MV-4-11 (cell line): Measurements from ENCODE around the gene HLA-DOA.

ENCODE experiments used
- DNase-seq: peaks from one replicate; lab custom pipeline; 2025; lab: John Stamatoyannopoulos, UW

HLA-DOA gene

DNA sequence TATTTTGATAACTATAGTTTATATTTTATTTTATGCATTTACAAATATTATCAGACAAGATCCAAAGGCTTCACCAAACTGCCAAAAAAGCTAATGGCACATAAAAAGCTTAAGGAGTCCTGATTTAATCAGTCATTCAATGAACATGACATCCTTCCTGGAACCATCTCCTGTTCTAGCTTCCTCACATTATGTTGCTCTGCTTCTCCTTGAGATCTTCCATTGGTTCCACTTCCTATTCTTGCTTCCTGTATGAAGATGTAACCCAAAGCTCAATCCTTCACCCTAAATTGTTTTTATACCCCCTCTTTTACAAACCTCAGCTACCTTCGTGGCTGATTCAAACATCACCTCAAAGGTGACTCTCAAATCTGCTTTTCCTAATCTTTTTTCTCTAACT, 45.5 kb downstream of the HLA-DOA start:
- peak; percentile 43 for DNase-seq

DNA sequence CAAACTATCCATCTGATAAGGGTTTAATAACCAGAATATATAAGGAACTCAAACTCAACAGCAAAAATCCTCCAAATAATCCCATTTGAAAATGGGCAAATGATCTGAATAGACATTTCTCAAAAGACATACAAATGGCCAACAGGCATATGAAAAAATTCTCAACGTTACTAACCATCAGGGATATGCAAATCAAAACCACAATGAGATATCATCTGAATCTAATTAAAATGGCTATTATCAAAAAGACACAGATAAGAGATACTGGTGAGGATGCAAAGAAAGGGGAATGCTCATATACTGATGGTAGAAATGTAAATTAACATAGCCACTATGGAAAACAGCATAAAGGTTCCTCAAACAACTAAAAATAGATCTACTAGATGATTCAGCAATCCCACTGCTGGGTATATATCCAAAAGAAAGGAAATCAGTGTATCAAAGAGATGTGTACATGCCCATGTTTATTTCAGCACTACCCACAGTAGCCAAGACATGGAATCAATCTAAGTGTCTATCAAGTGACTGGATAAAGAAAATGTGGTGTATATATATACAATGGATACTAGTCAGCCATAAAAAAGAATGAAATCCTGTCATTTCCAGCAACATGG, 47.1 kb downstream of the HLA-DOA start:
- no peak for DNase-seq

DNA sequence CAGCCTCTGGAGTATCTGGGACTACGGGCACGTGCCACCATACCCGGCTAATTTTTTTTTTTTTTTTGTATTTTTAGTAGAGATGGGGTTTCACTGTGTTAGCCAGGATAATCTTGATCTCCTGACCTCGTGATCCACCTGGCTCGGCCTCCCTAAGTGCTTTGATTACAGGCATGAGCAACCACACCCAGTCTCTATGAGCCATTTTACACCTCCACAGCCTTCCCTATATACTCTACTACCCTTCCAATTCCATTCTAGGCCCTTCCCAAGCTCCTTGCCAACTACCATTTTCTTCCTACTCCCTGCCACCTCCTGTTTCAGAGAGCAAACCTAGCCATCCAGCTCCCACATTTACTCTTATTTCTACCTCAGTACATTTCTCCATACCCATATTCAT, 48.8 kb downstream of the HLA-DOA start:
- no peak for DNase-seq

DNA sequence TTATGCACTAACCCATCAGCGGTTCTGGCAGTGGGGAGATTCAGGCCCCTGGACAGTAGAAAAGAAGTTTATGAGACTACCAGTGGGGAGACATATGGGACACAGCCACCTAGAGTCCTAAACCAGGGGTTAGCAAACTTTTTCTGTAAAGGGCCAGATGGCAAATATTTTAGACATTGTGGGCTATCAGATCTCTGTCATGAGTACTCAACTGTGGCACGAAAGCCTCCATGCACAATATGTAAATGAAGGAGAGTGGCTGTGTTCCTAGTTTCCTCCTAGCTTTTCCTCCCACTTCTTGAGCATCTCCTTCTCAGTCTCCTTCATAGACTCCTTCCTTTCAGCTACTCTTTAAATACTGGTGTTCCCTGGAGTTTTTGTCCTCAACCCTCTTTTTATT, 53.2 kb downstream of the HLA-DOA start:
- DNase-seq: no peak

DNA sequence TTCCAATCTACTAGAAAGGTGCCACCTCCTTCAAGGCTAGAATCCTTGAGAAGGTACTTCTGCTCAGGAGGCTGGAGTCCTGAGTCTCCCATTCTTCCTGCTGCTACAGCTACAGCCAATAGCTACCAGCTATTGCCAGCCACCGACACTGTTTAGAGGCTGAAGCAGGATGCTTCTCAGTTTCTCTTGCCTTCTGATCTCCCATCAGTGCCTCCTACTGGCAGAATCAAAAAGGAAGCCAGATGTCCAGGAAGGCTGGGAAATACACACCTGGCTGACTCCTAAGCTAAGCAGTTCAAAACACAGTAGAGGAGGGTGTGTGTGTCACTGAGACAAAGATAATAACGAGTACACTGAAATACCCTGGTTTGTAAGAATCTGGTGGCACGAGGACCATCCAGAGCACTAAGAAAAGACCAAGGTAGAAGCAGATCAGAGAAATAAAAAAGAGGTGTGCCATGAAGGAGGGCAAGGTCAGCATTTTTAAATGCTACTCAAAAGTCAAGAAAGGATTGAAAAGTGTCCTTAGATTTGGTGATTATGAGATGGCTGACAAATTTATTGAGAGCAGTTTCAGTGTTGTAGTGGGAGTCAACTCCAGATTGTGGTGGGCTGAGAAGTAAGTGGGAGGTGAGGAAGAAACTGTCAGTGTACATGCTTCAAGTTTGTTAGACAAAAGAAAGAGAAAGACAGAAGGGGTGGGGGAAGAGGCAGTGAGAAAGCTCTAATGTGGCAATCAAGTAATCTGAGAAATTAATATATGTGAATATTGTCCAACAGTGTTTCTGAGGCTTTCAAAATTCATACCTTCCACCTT, 54.2 kb downstream of the HLA-DOA start:
- DNase-seq: no peak

DNA sequence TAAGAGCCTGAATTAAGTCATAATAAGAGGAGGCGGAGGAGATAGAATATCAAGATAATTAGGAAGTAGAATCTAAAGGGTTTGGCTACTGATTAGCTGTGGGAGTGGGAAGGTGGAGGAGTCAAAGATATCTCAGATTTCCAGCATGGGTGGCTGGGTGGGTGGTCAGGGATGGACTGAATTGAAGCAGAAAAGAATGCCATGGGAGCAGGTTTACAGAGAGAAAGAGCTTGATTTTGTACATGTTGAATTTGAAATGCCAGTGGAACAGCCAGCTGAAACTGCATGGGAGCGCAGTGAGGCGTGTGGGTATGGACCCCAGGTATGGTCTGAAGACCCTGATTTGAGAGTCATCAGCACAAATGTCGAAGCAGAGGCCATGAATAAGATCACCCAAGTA, 55.1 kb downstream of the HLA-DOA start:
- no peak for DNase-seq
